ENCODE data around the gene TAF4B.
"Not testable (repeated sequence)": the region's sequence is repeated elsewhere in the genome, so short reads cannot be mapped to it uniquely, and the experiment has no call there.

TAF4B gene

DNA sequence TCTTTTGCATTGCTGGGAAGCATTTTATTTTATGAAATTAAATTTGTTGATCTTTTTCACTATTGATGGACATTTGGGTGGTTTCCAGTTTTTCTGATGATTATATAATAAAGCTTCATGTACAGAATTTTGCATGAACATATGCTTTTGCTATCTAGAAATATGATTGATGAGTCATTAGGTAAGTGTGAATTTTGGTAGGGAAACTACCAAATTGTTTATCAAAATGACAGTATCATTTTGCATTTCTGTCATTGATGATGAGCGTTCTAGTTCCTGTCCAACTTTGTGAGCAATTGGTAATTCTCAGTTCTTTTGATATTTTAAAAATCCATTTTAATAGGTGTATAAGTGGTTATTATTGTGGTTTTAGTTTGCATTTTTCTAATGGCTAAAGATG lies 67.7 kb downstream of the TAF4B start:
- TF ChIP-seq ZFHX2 (tag by site-specific recombination; conservative IDR thresholded peaks at IDR 0.05) (no peak), ZSCAN30 (tag by site-specific recombination; IDR thresholded peaks at IDR 0.05) (no peak), ZNF23 (tag by site-specific recombination; IDR thresholded peaks at IDR 0.05; ENCODE audit: borderline replicate concordance) (no peak)
- TF ChIP-seq, protein P1, sequence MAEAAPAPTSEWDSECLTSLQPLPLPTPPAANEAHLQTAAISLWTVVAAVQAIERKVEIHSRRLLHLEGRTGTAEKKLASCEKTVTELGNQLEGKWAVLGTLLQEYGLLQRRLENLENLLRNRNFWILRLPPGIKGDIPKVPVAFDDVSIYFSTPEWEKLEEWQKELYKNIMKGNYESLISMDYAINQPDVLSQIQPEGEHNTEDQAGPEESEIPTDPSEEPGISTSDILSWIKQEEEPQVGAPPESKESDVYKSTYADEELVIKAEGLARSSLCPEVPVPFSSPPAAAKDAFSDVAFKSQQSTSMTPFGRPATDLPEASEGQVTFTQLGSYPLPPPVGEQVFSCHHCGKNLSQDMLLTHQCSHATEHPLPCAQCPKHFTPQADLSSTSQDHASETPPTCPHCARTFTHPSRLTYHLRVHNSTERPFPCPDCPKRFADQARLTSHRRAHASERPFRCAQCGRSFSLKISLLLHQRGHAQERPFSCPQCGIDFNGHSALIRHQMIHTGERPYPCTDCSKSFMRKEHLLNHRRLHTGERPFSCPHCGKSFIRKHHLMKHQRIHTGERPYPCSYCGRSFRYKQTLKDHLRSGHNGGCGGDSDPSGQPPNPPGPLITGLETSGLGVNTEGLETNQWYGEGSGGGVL (tag by site-specific recombination; IDR thresholded peaks at IDR 0.05) = no peak
- ChIA-PET CTCF (interaction anchor here (1.4 kb wide), 1 partner anchor 13 kb away, joined by 4 read pairs; no protein-coding TSS in a partner anchor), POLR2A (no interaction called here)
- H3K36me3 ChIP-seq (ENCODE audit: control insufficient read depth in 2 of 2, insufficient read depth in 1 of 2, low read length in 2 of 2) = peaks cover 0 to 3% of the 10 kb centered on the region in 2 experiments; a peak in 1 of 3 replicates
- H3K4me1 ChIP-seq (ENCODE audit: control insufficient read depth, insufficient read depth, low read length) = no peaks in the 10 kb centered on the region
- no peak overlapping the region for H3K4me3 ChIP-seq (ENCODE audit: low read depth, low read length)
- H3K27ac ChIP-seq (ENCODE audit: extremely low read depth, low read depth, low read length) = no peak overlapping the region
- H3K9me3 ChIP-seq (ENCODE audit: control insufficient read depth, insufficient read depth, low read depth, low read length) = no peaks in the 10 kb centered on the region

DNA sequence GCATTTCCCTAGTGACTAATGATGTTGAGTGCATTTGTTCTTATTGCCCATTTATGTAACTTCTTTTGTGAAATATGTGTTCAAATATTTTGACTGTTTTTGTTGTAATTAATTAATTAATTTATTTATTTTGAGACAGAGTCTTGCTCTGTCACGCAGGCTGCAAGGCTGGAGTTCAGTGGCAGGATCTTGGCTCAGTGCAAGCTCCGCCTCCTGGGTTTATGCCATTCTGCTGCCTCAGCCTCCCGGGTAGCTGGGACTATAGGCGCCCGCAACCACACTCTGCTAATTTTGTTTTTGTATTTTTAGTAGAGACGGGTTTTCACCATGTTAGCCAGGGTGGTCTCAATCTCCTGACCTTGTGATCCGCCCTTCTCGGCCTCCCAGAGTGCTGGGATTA lies 71.9 kb downstream of the TAF4B start:
- POLR2A ChIA-PET = no interaction called here

GRCh38 chr18:26301681-26302080 lies 75.4 kb downstream of the TAF4B start:
- TF ChIP-seq ZNF132 (tag by site-specific recombination; IDR thresholded peaks at IDR 0.05; ENCODE audit: borderline replicate concordance) (no peak), ZNF157 (tag by site-specific recombination; IDR thresholded peaks at IDR 0.05) (no peak), EGR2 (tag by site-specific recombination; IDR thresholded peaks at IDR 0.05; ENCODE audit: low read depth) (no peak), ZNF664 (tag by site-specific recombination; IDR thresholded peaks at IDR 0.05) (no peak), ZNF548 (tag by site-specific recombination; IDR thresholded peaks at IDR 0.05) (no peak)
- Histone ChIP-seq H3K4me3 (ENCODE audit: low read depth, low read length) (no peak overlapping the region), H3K4me1 (ENCODE audit: control insufficient read depth, insufficient read depth, low read length) (no peaks in the 10 kb centered on the region), H3K9me3 (ENCODE audit: control insufficient read depth, insufficient read depth, low read depth, low read length) (no peaks in the 10 kb centered on the region), H3K36me3 (ENCODE audit: control insufficient read depth in 2 of 2, insufficient read depth in 1 of 2, low read length in 2 of 2) (peaks cover 0 to 3% of the 10 kb centered on the region in 2 experiments; a peak in 1 of 3 replicates), H3K27ac (ENCODE audit: extremely low read depth, low read depth, low read length) (no peak overlapping the region)
- ChIA-PET CTCF (no interaction called here), POLR2A (interaction anchor here (0.6 kb wide), 1 partner anchor 275 kb away, joined by 5 read pairs; no protein-coding TSS in a partner anchor)

More for the DNA sequence above, 71.9 kb downstream of the TAF4B start:
- Histone ChIP-seq H3K9me3 (ENCODE audit: control insufficient read depth, insufficient read depth, low read depth, low read length) (no peaks in the 10 kb centered on the region), H3K27ac (ENCODE audit: extremely low read depth, low read depth, low read length) (no peak overlapping the region), H3K36me3 (ENCODE audit: control insufficient read depth in 2 of 2, insufficient read depth in 1 of 2, low read length in 2 of 2) (peaks cover 3% of the 10 kb centered on the region in 2 experiments; a peak in 2 of 3 replicates), H3K4me3 (ENCODE audit: low read depth, low read length) (no peak overlapping the region), H3K4me1 (ENCODE audit: control insufficient read depth, insufficient read depth, low read length) (no peaks in the 10 kb centered on the region)
- CTCF ChIA-PET = interaction anchor here (0.6 to 0.9 kb wide), 2 partner anchors 8 to 65 kb away, joined by 3 to 4 read pairs; no protein-coding TSS in a partner anchor
- TF ChIP-seq ZNF174 (tag by site-specific recombination; IDR thresholded peaks at IDR 0.05) (no peak), ZNF701 (tag by site-specific recombination; IDR thresholded peaks at IDR 0.05) (no peak), ZNF274 (IDR thresholded peaks at IDR 0.05; ENCODE audit: low read length) (no peak), ZNF274 (tag by site-specific recombination; IDR thresholded peaks at IDR 0.05; ENCODE audit: borderline replicate concordance) (no peak), ZNF302 (tag by site-specific recombination; IDR thresholded peaks at IDR 0.05; ENCODE audit: low read depth) (no peak), ZNF148 (tag by site-specific recombination; IDR thresholded peaks at IDR 0.05; ENCODE audit: borderline replicate concordance) (no peak), ZIC2 (tag by site-specific recombination; IDR thresholded peaks at IDR 0.05) (no peak), HOXA7 (CRISPR knock-in tag; IDR thresholded peaks at IDR 0.05; ENCODE audit: borderline replicate concordance) (no peak)

GRCh38 chr18:26303222-26303621 lies 77.0 kb downstream of the TAF4B start:
- CTCF ChIA-PET; H3K4me1 ChIP-seq (ENCODE audit: control insufficient read depth, insufficient read depth, low read length); H3K27ac ChIP-seq (ENCODE audit: extremely low read depth, low read depth, low read length); H3K36me3 ChIP-seq (ENCODE audit: control insufficient read depth in 2 of 2, insufficient read depth in 1 of 2, low read length in 2 of 2); H3K9me3 ChIP-seq (ENCODE audit: control insufficient read depth, insufficient read depth, low read depth, low read length); H3K4me3 ChIP-seq (ENCODE audit: low read depth, low read length); POLR2A ChIA-PET: not testable (repeated sequence)

Measured in HEK293 (cell line).